Measurements from ENCODE around the gene DYNLL2. TPM values are rescaled to one million over a fixed set of nuclear protein-coding genes. Genes with fewer than 3 reads are reported as not detected.
"Not testable (repeated sequence)": the region's sequence is repeated elsewhere in the genome, so short reads cannot be mapped to it uniquely, and the experiment has no call there.

The DYNLL2 gene
- polyA plus RNA-seq, 3 donors = 0.30 to 9.9 (median 0.42) TPM

- Mint-ChIP-seq H3K4me3 (no peak overlapping the region), H3K27me3 (ENCODE audit: low read depth in 3 of 3) (peaks cover 16 to 40% (median 17%) of the 10 kb centered on the region in 3 donors), H3K36me3 (no peaks in the 10 kb centered on the region), H3K27ac (no peak overlapping the region), H3K9me3 (peaks cover 0 to 5% (median under 1%) of the 10 kb centered on the region in 7 donors), H3K4me1 (no peaks in the 10 kb centered on the region)
- no peaks in the 10 kb centered on the region for H3K36me3 ChIP-seq (replicated peaks in 1 of 2; ENCODE audit: control insufficient read depth in 1 of 2, insufficient read depth in 2 of 2, low read length in 2 of 2)
- H3K4me2 ChIP-seq (replicated peaks; ENCODE audit: extremely low read depth, low read length, poor library complexity, severe bottlenecking) = no peak overlapping the region
- no peak overlapping the region for H3K27ac ChIP-seq (ENCODE audit: low read depth in 1 of 2, low read length in 2 of 2)
- intact Hi-C loops (cut with micrococcal nuclease) = no loop called here
- no peak for TF ChIP-seq CTCF (IDR thresholded peaks at IDR 0.05)
- no peaks in the 10 kb centered on the region for H4K20me1 ChIP-seq (ENCODE audit: insufficient read depth, low read length)
- no peaks in the 10 kb centered on the region for H3K4me1 ChIP-seq (ENCODE audit: control insufficient read depth in 1 of 2, insufficient read depth in 2 of 2, low read length in 2 of 2)
- 50% methylated on average over 3 of the region's 8 CpGs for WGBS (ENCODE audit: insufficient coverage)
- H3K79me2 ChIP-seq (ENCODE audit: insufficient read depth, low read length) = no peaks in the 10 kb centered on the region
- no peak overlapping the region for H3K9ac ChIP-seq (ENCODE audit: insufficient read depth, low read length, poor library complexity, severe bottlenecking)
- H3K27me3 ChIP-seq (ENCODE audit: control insufficient read depth in 2 of 2, insufficient read depth in 2 of 2, low read length in 2 of 2) = peaks cover 18% of the 10 kb centered on the region in 2 donors
- no peaks in the 10 kb centered on the region for H3K9me3 ChIP-seq (replicated peaks in 1 of 2; ENCODE audit: control insufficient read depth in 1 of 2, insufficient read depth in 1 of 2, low read length in 2 of 2)
- no peak overlapping the region for H3K4me3 ChIP-seq (replicated peaks in 1 of 3; ENCODE audit: low read depth in 2 of 3, low read length in 3 of 3)
- H2AFZ ChIP-seq (ENCODE audit: insufficient read depth, low read depth, low read length, poor library complexity, severe bottlenecking) = no peak overlapping the region
- DNase-seq = no peak
These were observed 53.6 kb downstream of the DYNLL2 start for GRCh38 chr17:58136669-58137279.

GRCh38 chr17:58141505-58141904 is 58.3 kb downstream of the DYNLL2 start:
- no peaks in the 10 kb centered on the region for H3K36me3 ChIP-seq (replicated peaks in 1 of 2; ENCODE audit: control insufficient read depth in 1 of 2, insufficient read depth in 2 of 2, low read length in 2 of 2)
- H3K4me2 ChIP-seq (replicated peaks; ENCODE audit: extremely low read depth, low read length, poor library complexity, severe bottlenecking) = no peak overlapping the region
- TF ChIP-seq CTCF (IDR thresholded peaks at IDR 0.05) = no peak
- H3K4me1 ChIP-seq (ENCODE audit: control insufficient read depth in 1 of 2, insufficient read depth in 2 of 2, low read length in 2 of 2) = no peaks in the 10 kb centered on the region
- peaks cover 19 to 30% (median 27%) of the 10 kb centered on the region in 7 donors for H3K9me3 Mint-ChIP-seq
- H3K4me3 ChIP-seq (replicated peaks in 1 of 3; ENCODE audit: low read depth in 2 of 3, low read length in 3 of 3) = no peak overlapping the region
- H2AFZ ChIP-seq (ENCODE audit: insufficient read depth, low read depth, low read length, poor library complexity, severe bottlenecking) = no peak overlapping the region
- H3K27me3 Mint-ChIP-seq (ENCODE audit: low read depth in 3 of 3) = peaks cover 19 to 36% (median 19%) of the 10 kb centered on the region in 3 donors
- no peaks in the 10 kb centered on the region for H3K79me2 ChIP-seq (ENCODE audit: insufficient read depth, low read length)
- no peak overlapping the region for H3K4me3 Mint-ChIP-seq
- H3K9ac ChIP-seq (ENCODE audit: insufficient read depth, low read length, poor library complexity, severe bottlenecking) = no peak overlapping the region
- DNase-seq = no peak
- H3K9me3 ChIP-seq (replicated peaks in 1 of 2; ENCODE audit: control insufficient read depth in 1 of 2, insufficient read depth in 1 of 2, low read length in 2 of 2) = peaks cover 9 to 24% of the 10 kb centered on the region in 2 donors
- no CpG with 5 or more reads among the region's 5 CpGs for WGBS (ENCODE audit: insufficient coverage)
- intact Hi-C loops (cut with micrococcal nuclease) = no loop called here
- H4K20me1 ChIP-seq (ENCODE audit: insufficient read depth, low read length) = no peaks in the 10 kb centered on the region
- H3K27ac ChIP-seq (ENCODE audit: low read depth in 1 of 2, low read length in 2 of 2) = no peak overlapping the region
- peaks cover 12 to 13% of the 10 kb centered on the region in 2 donors for H3K27me3 ChIP-seq (ENCODE audit: control insufficient read depth in 2 of 2, insufficient read depth in 2 of 2, low read length in 2 of 2)
- no peaks in the 10 kb centered on the region for H3K36me3 Mint-ChIP-seq
- H3K4me1 Mint-ChIP-seq = no peaks in the 10 kb centered on the region
- H3K27ac Mint-ChIP-seq = no peak overlapping the region

- H3K27ac Mint-ChIP-seq; H4K20me1 ChIP-seq (ENCODE audit: insufficient read depth, low read length); H2AFZ ChIP-seq (ENCODE audit: insufficient read depth, low read depth, low read length, poor library complexity, severe bottlenecking); H3K4me1 Mint-ChIP-seq; H3K27ac ChIP-seq (ENCODE audit: low read depth in 1 of 2, low read length in 2 of 2); H3K4me3 ChIP-seq (replicated peaks in 1 of 3; ENCODE audit: low read depth in 2 of 3, low read length in 3 of 3); H3K27me3 ChIP-seq (ENCODE audit: control insufficient read depth in 2 of 2, insufficient read depth in 2 of 2, low read length in 2 of 2); H3K4me3 Mint-ChIP-seq; H3K36me3 Mint-ChIP-seq; H3K4me2 ChIP-seq (replicated peaks; ENCODE audit: extremely low read depth, low read length, poor library complexity, severe bottlenecking); H3K9ac ChIP-seq (ENCODE audit: insufficient read depth, low read length, poor library complexity, severe bottlenecking); H3K79me2 ChIP-seq (ENCODE audit: insufficient read depth, low read length); DNase-seq; H3K36me3 ChIP-seq (replicated peaks in 1 of 2; ENCODE audit: control insufficient read depth in 1 of 2, insufficient read depth in 2 of 2, low read length in 2 of 2); intact Hi-C loops (cut with micrococcal nuclease); H3K4me1 ChIP-seq (ENCODE audit: control insufficient read depth in 1 of 2, insufficient read depth in 2 of 2, low read length in 2 of 2): not testable (repeated sequence)
- Mint-ChIP-seq H3K9me3 (peaks cover 20 to 31% (median 27%) of the 10 kb centered on the region in 7 donors), H3K27me3 (ENCODE audit: low read depth in 3 of 3) (peaks cover 15 to 39% (median 17%) of the 10 kb centered on the region in 3 donors)
- H3K9me3 ChIP-seq (replicated peaks in 1 of 2; ENCODE audit: control insufficient read depth in 1 of 2, insufficient read depth in 1 of 2, low read length in 2 of 2) = peaks cover 9 to 24% of the 10 kb centered on the region in 2 donors
- no CpG with 5 or more reads among the region's 4 CpGs for WGBS (ENCODE audit: insufficient coverage)
These were observed 60.1 kb downstream of the DYNLL2 start for GRCh38 chr17:58143335-58143734.

All from CD14-positive monocyte (primary cell).